Fibroblast of lung (primary cell): ENCODE measurements around the gene CLEC16A. TPM values are rescaled to one million over a fixed set of nuclear protein-coding genes. Genes with fewer than 3 reads are reported as not detected.

Source experiments
- DNase-seq, 2 donors: peaks; one replicate each; pipeline versions ENCODE4 v3.0.0 to v3.0.0-alpha.2; 2010; ENCODE audit warnings: low read depth in 2 of 2
- H2AFZ ChIP-seq: 2 replicates; pipeline ENCODE4 v1.5.1; 2012; ENCODE audit warnings: low read length, control low read depth, inconsistent platforms
- H3K27ac ChIP-seq: 2 replicates; pipeline ENCODE4 v1.5.1; 2011; ENCODE audit warnings: low read length, control low read depth; ENCODE audit not compliant: insufficient read depth
- H3K27me3 ChIP-seq: 2 replicates; pipeline ENCODE4 v1.5.1; 2011; ENCODE audit warnings: mild to moderate bottlenecking, low read length; ENCODE audit not compliant: control insufficient read depth, insufficient read depth
- H3K36me3 ChIP-seq: 2 replicates; pipeline ENCODE4 v1.5.1; 2011; ENCODE audit warnings: low read length; ENCODE audit not compliant: control insufficient read depth, insufficient read depth
- H3K4me1 ChIP-seq: 2 replicates; pipeline ENCODE4 v1.5.1; 2011; ENCODE audit warnings: low read length; ENCODE audit not compliant: control insufficient read depth, insufficient read depth; ENCODE audit errors: extremely low read depth
- H3K4me2 ChIP-seq: 2 replicates; pipeline ENCODE4 v1.5.1; 2011; ENCODE audit warnings: low read length, control low read depth; ENCODE audit not compliant: insufficient read depth; ENCODE audit errors: extremely low read depth
- H3K4me3 ChIP-seq, 4 experiments: fragments of 200-600 bp in 1 of 4; sonication (generic) in 1 of 4; replicated peaks in 1 of 4; 2 replicates each; pipeline ENCODE4 v1.5.1; 2011 to 2016; ENCODE audit warnings: low read length in 4 of 4, low read depth in 3 of 4, mild to moderate bottlenecking in 3 of 4, control low read depth in 2 of 4, inconsistent platforms in 1 of 4, mixed read lengths in 1 of 4; ENCODE audit not compliant: insufficient read depth in 1 of 4; ENCODE audit errors: control extremely low read depth in 1 of 4
- H3K79me2 ChIP-seq: 2 replicates; pipeline ENCODE4 v1.5.1; 2012; ENCODE audit warnings: mild to moderate bottlenecking, low read length, inconsistent platforms; ENCODE audit not compliant: control insufficient read depth, insufficient read depth
- H3K9ac ChIP-seq: 2 replicates; pipeline ENCODE4 v1.5.1; 2011; ENCODE audit warnings: mild to moderate bottlenecking, low read length, control low read depth; ENCODE audit not compliant: insufficient read depth
- H3K9me3 ChIP-seq: 2 replicates; pipeline ENCODE4 v1.5.1; 2012; ENCODE audit warnings: low read depth, low read length; ENCODE audit not compliant: control insufficient read depth, insufficient read depth
- H4K20me1 ChIP-seq: 2 replicates; pipeline ENCODE4 v1.5.1; 2011; ENCODE audit warnings: low read length; ENCODE audit not compliant: control insufficient read depth, insufficient read depth; ENCODE audit errors: extremely low read depth
- EZH2 ChIP-seq: IDR thresholded peaks from 2 replicates; pipeline ENCODE4 v1.5.1; 2012; ENCODE audit warnings: low read length, control low read depth, mild to moderate bottlenecking; ENCODE audit errors: missing control alignments
- polyA plus RNA-seq, 2 donors: library from polyadenylated mRNA; depleted of rRNA in 1 of 2; stranded (reverse) in 1 of 2; unstranded in 1 of 2; fragments of >200 nt; gene quantifications; 2 replicates each; pipeline ENCODE4 v1.2.1, GENCODE V29; 2011 to 2012; ENCODE audit warnings: missing spikeins in 1 of 2
- total RNA-seq: library from RNA; depleted of rRNA; stranded (reverse); fragments of >200 nt; gene quantifications from 2 replicates; pipeline ENCODE4 v1.2.1, GENCODE V29; 2014
- TF ChIP-seq, protein P1 (sequence below), 2 donors: IDR thresholded peaks in 1 of 2; conservative IDR thresholded peaks in 1 of 2; 1 replicate in 1 of 2; 2 replicates in 1 of 2; pipeline ENCODE4 v1.5.1; 2011 to 2012; ENCODE audit warnings: low read length in 2 of 2, control low read depth in 1 of 2, inconsistent platforms in 1 of 2, low read depth in 1 of 2, mild to moderate bottlenecking in 1 of 2

Gene CLEC16A
- total and polyA plus RNA-seq, 2 donors (not counting 1 experiment from before 2014, with no cell fraction given), result 9.1 to 22.0 TPM

DNA sequence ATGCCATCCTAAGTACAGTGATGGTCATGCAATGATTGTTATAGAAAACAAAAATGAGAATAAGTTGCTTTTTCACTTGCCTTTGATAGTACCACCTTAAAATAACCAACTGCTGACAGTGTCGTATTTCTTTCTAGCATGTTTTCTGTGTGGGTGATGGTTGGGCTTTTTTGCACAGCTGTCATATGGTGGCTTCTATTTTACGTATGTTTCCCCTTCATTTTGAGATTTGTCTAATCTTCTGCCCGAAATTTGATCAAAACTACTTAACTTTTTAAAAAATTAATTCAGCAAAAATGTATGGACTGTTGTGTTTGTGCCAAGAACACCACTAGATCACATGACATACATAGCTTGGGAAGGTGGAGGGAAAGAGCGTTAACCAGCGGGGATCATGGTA is 90.7 kb downstream of the CLEC16A start:
- no peaks in the 10 kb centered on the region for H3K9me3 ChIP-seq
- no peak for TF ChIP-seq EZH2
- TF ChIP-seq, protein P1, sequence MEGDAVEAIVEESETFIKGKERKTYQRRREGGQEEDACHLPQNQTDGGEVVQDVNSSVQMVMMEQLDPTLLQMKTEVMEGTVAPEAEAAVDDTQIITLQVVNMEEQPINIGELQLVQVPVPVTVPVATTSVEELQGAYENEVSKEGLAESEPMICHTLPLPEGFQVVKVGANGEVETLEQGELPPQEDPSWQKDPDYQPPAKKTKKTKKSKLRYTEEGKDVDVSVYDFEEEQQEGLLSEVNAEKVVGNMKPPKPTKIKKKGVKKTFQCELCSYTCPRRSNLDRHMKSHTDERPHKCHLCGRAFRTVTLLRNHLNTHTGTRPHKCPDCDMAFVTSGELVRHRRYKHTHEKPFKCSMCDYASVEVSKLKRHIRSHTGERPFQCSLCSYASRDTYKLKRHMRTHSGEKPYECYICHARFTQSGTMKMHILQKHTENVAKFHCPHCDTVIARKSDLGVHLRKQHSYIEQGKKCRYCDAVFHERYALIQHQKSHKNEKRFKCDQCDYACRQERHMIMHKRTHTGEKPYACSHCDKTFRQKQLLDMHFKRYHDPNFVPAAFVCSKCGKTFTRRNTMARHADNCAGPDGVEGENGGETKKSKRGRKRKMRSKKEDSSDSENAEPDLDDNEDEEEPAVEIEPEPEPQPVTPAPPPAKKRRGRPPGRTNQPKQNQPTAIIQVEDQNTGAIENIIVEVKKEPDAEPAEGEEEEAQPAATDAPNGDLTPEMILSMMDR (conservative IDR thresholded peaks at IDR 0.05 in 1 of 2, IDR thresholded peaks at IDR 0.05 in 1 of 2; ENCODE audit: low read depth in 1 of 2, low read length in 2 of 2), result no peak
- no peaks in the 10 kb centered on the region for H3K27me3 ChIP-seq
- DNase-seq, result peak in 1 of 2 donors; percentile 26
- peaks cover 29% of the 10 kb centered on the region for H3K4me1 ChIP-seq
- H3K9ac ChIP-seq, result no peak overlapping the region
- H3K4me2 ChIP-seq, result no peak overlapping the region
- peaks cover 3% of the 10 kb centered on the region for H3K36me3 ChIP-seq
- no peaks in the 10 kb centered on the region for H4K20me1 ChIP-seq
- no peaks in the 10 kb centered on the region for H3K79me2 ChIP-seq
- no peak overlapping the region for H3K27ac ChIP-seq
- no peak overlapping the region for H2AFZ ChIP-seq
- H3K4me3 ChIP-seq, result no peak overlapping the region

DNA sequence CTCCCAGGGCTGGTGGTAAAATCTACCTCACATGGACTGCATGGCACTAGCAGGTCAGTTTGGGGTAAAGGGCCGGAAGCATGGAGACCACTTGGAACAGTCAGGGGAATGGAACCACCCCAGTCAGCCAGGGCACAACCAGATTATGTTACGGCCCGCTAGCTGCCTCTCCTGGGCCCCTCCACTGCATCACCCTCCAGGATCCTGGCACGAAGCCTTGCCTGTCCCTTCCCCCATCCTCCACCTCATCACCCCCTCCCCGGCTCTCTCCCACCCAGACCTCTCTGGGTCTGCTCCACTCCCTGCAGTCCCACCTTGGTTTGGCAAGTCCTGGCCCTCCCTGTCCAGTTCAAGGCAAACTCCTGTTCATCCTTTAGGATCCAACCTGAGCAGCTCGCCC is 91.7 kb downstream of the CLEC16A start:
- H3K4me3 ChIP-seq, result no peak overlapping the region
- H3K4me2 ChIP-seq, result no peak overlapping the region
- DNase-seq, result no peak
- H3K27ac ChIP-seq, result no peak overlapping the region
- no peaks in the 10 kb centered on the region for H3K9me3 ChIP-seq
- H3K4me1 ChIP-seq, result peaks cover 29% of the 10 kb centered on the region
- peaks cover 3% of the 10 kb centered on the region for H3K36me3 ChIP-seq
- TF ChIP-seq, protein P1 (conservative IDR thresholded peaks at IDR 0.05 in 1 of 2, IDR thresholded peaks at IDR 0.05 in 1 of 2; ENCODE audit: low read depth in 1 of 2, low read length in 2 of 2), result no peak
- no peak for TF ChIP-seq EZH2
- no peak overlapping the region for H3K9ac ChIP-seq
- H2AFZ ChIP-seq, result no peak overlapping the region
- H4K20me1 ChIP-seq, result no peaks in the 10 kb centered on the region
- H3K79me2 ChIP-seq, result no peaks in the 10 kb centered on the region
- H3K27me3 ChIP-seq, result no peaks in the 10 kb centered on the region

GRCh38 chr16:11036868-11037410 is 92.6 kb downstream of the CLEC16A start:
- H3K9ac ChIP-seq, result no peak overlapping the region
- H3K9me3 ChIP-seq, result no peaks in the 10 kb centered on the region
- DNase-seq, result no peak
- H3K27me3 ChIP-seq, result no peaks in the 10 kb centered on the region
- no peak overlapping the region for H3K4me2 ChIP-seq
- no peaks in the 10 kb centered on the region for H3K79me2 ChIP-seq
- no peak overlapping the region for H3K4me3 ChIP-seq
- peaks cover 3% of the 10 kb centered on the region for H3K36me3 ChIP-seq
- TF ChIP-seq, protein P1 (conservative IDR thresholded peaks at IDR 0.05 in 1 of 2, IDR thresholded peaks at IDR 0.05 in 1 of 2; ENCODE audit: low read depth in 1 of 2, low read length in 2 of 2), result no peak
- TF ChIP-seq EZH2, result no peak
- no peak overlapping the region for H3K27ac ChIP-seq
- no peak overlapping the region for H2AFZ ChIP-seq
- no peaks in the 10 kb centered on the region for H4K20me1 ChIP-seq
- H3K4me1 ChIP-seq, result peaks cover 29% of the 10 kb centered on the region
